HG03558 (cell line): ENCODE measurements around the gene PRSS50.

ENCODE experiments used
- ATAC-seq: cut with Tn5 transposase; IDR thresholded peaks from one replicate; pipeline ENCODE4 v1.9.1; 2021; ENCODE audit warnings: moderate number of reproducible peaks; ENCODE audit not compliant: unreplicated experiment; ENCODE audit errors: extremely low read depth

Gene PRSS50

GRCh38 chr3:46673151-46674030, 44.3 kb downstream of the PRSS50 start:
- ATAC-seq = no peak

GRCh38 chr3:46672349-46672695, 45.3 kb downstream of the PRSS50 start:
- ATAC-seq = no peak

- ATAC-seq = no peak
These were observed 45.9 kb downstream of the PRSS50 start for GRCh38 chr3:46671541-46672348.

- no peak for ATAC-seq
These were observed 46.7 kb downstream of the PRSS50 start for GRCh38 chr3:46670891-46671427.

GRCh38 chr3:46670000-46670890, 47.4 kb downstream of the PRSS50 start:
- ATAC-seq = no peak

- no peak for ATAC-seq
These were observed 48.3 kb downstream of the PRSS50 start for GRCh38 chr3:46669191-46669999.

GRCh38 chr3:46668591-46668990, 49.1 kb downstream of the PRSS50 start:
- ATAC-seq = no peak

GRCh38 chr3:46668116-46668515, 49.6 kb downstream of the PRSS50 start:
- ATAC-seq = no peak

- ATAC-seq = no peak
These were observed 50.0 kb downstream of the PRSS50 start for GRCh38 chr3:46667657-46668056.

- no peak for ATAC-seq
These were observed 50.5 kb downstream of the PRSS50 start for GRCh38 chr3:46667061-46667621.

- ATAC-seq = no peak
These were observed 51.2 kb downstream of the PRSS50 start for GRCh38 chr3:46666453-46666845.

GRCh38 chr3:46665763-46666452, 51.8 kb downstream of the PRSS50 start:
- no peak for ATAC-seq

- no peak for ATAC-seq
These were observed 52.5 kb downstream of the PRSS50 start for GRCh38 chr3:46664971-46665762.

GRCh38 chr3:46664188-46664970, 53.3 kb downstream of the PRSS50 start:
- no peak for ATAC-seq

GRCh38 chr3:46663591-46664135, 54.0 kb downstream of the PRSS50 start:
- no peak for ATAC-seq

- ATAC-seq = no peak
These were observed 54.7 kb downstream of the PRSS50 start for GRCh38 chr3:46662771-46663551.
